Ishikawa (cell line): ENCODE data around the gene CA12.

Experiments
- CEBPB ChIP-seq: IDR thresholded peaks from 2 replicates; pipeline ENCODE4 v1.6.1; 2012
- CREB1 ChIP-seq: IDR thresholded peaks from 2 replicates; pipeline ENCODE4 v1.6.1; 2012; ENCODE audit warnings: low read depth
- EP300 ChIP-seq: IDR thresholded peaks from 2 replicates; pipeline ENCODE4 v1.6.1; 2012; ENCODE audit warnings: borderline replicate concordance
- FOXM1 ChIP-seq: IDR thresholded peaks from 2 replicates; pipeline ENCODE4 v1.6.1; 2012; ENCODE audit warnings: low read depth, borderline replicate concordance
- MAX ChIP-seq: IDR thresholded peaks from 2 replicates; pipeline ENCODE4 v1.6.1; 2012
- NFIC ChIP-seq: IDR thresholded peaks from 2 replicates; pipeline ENCODE4 v1.6.1; 2012
- RAD21 ChIP-seq: IDR thresholded peaks from 2 replicates; pipeline ENCODE4 v1.6.1; 2012; ENCODE audit warnings: low read depth
- REST ChIP-seq: IDR thresholded peaks from 2 replicates; pipeline ENCODE4 v1.6.1; 2012; ENCODE audit warnings: low read depth, mild to moderate bottlenecking
- TAF1 ChIP-seq: IDR thresholded peaks from 2 replicates; pipeline ENCODE4 v1.6.1; 2012; ENCODE audit warnings: low read depth, mild to moderate bottlenecking
- USF1 ChIP-seq: IDR thresholded peaks from 2 replicates; pipeline ENCODE4 v1.6.1; 2012
- YY1 ChIP-seq: IDR thresholded peaks from 2 replicates; pipeline ENCODE4 v1.6.1; 2012; ENCODE audit warnings: low read depth
- ZBTB7A ChIP-seq: IDR thresholded peaks from 2 replicates; pipeline ENCODE4 v1.6.1; 2012; ENCODE audit warnings: low read depth

- TF ChIP-seq EP300 (no peak), USF1 (no peak), NFIC (no peak), RAD21 (no peak), TAF1 (no peak), FOXM1 (no peak), CEBPB (no peak), REST (no peak), CREB1 (no peak), MAX (no peak), ZBTB7A (no peak), YY1 (no peak)
Measured at GRCh38 chr15:63318344-63318743, 63.3 kb downstream of the CA12 start.
